Measurements from ENCODE around the gene SSTR4.
"Not testable (repeated sequence)": the region's sequence is repeated elsewhere in the genome, so short reads cannot be mapped to it uniquely, and the experiment has no call there.

The SSTR4 gene

DNA sequence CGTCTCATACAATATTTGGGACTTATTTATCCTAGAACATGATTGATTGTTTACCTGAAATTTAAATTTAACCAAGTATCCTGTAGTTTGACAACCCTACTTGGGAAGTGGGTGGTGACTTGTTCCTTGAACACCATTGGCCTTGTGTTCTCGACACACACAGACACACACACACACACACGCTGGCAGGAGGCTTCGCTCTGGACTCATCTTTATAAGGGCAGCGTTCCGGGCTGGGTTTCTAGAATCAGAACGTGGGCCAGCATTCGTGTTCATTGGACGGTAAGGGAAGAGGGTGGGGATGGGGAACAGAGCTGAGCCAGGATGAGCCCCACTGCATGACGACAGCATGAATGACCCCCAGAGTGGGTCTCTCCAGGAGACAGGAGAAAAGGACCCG lies 16.2 kb upstream of the SSTR4 start:
- DNase-seq = no peak

DNA sequence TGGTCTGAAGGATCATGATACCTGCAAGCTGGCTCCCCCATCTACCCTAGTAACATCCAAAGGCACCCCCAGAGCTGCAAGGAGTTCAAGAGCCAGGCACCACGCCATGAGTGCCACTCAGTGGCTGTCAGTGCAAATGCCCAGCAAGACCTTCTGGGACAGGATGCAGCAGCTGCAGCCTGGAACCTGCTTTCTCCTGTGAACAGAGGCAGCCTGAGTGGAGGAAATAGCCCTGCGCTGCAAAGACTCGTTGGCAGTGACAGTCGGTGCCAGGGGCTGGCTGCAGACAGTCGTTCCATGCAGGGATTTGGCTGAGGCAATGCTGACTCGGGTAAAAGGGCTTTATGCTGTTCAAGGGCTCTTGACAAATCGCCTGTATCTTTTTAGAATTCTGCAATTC lies 15.7 kb upstream of the SSTR4 start:
- DNase-seq = no peak

DNA sequence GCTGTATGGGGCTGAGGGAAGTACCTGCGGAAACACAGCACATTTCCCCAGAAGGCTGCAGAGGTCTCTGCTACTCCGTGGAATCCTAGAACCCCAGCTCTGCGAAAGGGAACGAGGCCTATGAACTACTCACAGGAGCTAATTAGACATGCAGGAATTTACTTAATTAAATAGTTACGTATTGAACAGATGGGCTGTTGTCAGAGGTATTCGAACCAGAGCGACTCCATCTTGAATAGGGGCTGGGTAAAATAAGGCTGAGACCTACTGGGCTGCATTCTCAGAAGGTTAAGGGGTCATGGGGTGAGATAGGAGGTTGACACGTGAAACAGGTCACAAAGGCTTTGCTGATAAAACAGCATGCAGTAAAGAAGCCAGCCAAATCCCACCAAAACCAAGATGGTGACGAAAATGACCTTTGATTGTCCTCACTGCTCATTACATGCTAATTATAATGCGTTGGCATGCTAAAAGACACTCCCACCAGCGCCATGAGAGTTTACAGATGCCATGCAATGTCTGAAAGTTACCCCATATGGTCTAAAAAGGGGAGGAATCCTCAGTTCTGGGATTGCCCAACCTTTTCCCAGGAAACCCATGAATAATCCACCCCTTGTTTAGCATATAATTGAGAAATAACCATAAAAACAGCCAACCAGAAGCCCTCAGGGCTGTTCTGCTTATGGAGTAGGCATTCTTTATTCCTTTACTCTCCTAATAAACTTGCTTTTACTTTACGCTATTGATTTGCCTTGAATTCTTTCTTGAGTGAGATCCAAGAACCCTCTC lies 14.7 kb upstream of the SSTR4 start:
- no peak for DNase-seq

DNA sequence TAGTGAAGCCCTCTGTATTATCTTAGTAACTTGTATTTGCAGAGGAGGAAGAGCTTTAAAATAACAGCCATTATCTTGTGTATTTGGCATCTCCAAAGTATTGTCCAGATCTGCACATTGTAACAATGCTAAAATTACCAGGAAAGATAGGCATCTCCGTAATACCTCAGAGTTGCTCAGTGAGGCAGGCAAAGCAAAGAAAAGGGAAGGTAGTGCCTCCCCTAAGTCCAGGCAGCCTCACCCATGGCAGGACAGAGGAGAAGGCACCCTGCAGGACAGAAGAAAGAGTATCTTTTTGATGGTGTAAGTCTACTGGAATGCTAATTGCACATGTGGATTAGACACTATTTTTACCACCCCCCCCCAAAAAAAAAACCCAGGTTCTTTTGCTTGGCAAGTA lies 13.6 kb upstream of the SSTR4 start:
- no peak for DNase-seq

DNA sequence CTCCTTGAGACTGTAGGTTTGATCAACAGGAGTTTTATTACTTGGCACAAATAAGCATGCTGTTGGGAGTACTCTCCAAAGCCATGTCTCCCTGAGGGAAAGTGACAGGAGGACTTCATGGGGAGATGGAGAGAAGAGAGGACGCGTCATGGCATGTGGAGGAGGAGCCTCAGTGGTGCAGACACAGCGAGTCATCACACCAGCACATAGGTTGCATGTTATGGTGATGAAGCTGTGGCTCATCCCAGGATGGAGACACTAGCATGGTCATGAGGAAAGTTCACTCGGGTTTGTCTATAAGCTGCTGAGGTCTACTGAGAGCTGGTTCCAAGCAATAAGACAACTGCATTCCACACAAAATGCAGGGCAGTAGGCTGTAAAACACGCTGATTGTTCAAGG lies 13.2 kb upstream of the SSTR4 start:
- no peak for DNase-seq

DNA sequence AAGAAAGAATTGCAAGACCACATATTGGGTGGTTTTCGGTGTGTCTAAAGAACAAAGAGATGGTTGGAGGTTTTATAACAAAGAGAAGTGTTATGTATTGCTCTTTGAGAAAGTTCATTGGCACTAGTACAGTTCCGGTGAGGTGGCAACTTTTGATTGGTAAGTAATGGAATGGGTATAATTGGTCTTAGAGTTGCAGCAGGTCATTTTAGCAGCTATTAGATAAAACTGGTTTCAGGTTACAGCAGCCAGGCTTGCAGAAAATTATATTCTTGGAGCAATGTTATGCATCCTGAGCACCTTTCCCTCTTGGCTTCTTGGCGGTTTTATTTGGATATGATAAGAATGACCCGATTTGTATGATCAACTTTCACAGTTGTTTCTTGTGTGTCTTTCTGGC lies 12.3 kb upstream of the SSTR4 start:
- no peak for DNase-seq

DNA sequence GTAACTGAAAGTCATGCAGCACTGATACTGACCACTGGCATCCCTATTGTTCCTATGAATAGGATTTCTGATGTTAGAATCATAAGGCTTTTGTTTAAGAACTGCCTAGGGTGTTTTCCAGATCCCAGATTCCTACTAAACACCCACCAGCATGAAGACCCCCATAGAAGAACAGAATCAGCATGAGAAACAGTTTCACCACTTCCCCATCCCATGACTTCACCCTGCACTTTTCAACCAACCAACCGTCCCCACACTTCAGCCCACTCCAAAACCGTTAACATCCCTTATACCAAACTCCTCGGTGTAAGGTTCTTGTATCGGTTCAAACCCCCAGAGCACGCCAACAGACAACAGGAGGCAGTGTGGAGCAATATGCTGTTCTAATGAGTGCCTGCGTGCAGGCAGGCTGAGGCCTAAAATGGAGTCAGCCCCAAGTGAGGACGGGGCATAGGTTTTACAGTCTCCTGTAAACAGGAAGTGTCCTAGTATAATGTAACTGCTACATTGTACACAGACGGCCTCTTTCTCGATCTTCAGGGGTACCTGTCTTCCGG lies 11.4 kb upstream of the SSTR4 start:
- no peak for DNase-seq

DNA sequence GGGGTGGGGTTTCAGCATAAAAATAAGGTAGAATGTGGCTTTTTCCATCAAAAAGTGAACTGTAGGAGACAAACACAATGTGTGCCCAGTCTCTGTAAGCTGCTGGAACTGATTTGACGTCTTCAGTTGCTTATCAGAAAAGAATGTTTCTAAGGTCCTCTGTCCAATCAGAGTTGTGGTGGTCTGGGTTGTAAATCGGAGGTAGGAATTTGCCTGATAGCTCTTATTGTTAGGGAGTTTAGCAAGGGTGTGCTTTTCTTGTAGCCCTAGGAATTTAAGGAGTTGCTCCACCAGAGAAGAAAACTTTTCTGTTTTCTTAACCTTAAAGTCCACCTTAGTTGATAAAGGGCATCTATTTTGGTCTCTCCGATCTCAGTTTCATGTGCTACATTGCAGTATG lies 10.4 kb upstream of the SSTR4 start:
- DNase-seq = no peak

DNA sequence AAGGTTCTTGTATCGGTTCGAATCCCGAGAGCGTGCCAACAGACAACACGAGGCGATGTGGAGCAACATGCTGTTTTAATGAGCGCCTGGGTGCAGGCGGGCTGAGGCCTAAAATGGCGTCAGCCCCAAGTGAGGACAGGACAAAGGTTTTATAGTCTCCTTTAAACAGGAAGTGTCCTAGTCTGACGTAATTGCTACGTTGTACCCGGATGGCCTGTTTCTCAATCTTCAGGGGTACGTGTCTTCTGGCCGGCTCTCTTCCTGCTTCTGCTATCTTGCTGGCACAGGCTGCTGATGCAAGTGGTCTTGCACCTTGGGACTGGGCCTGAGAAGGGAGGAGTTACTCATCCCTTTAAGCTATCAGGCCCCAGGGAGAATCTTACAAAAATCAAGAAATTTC lies 9.6 kb upstream of the SSTR4 start:
- not testable (repeated sequence) for DNase-seq

DNA sequence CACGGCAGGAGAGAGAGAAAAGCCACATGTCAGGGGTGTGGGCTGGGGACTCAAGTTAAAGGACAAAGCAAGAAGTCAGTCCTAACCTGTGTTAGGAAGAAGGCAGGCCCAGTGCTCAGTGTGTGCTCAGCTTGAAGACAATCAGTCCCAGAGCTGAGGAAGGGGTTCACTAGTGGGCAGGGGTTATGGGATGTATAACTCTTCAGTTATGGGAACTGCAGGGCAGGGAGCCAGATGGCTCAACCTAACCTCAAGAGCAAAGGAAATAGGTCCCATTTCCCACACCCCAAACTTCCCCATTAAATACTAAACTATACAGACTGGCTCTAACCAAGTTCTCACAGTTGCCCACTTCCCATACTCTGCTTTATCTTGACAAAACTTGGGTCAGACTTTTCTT lies 7.4 kb upstream of the SSTR4 start:
- DNase-seq = no peak

DNA sequence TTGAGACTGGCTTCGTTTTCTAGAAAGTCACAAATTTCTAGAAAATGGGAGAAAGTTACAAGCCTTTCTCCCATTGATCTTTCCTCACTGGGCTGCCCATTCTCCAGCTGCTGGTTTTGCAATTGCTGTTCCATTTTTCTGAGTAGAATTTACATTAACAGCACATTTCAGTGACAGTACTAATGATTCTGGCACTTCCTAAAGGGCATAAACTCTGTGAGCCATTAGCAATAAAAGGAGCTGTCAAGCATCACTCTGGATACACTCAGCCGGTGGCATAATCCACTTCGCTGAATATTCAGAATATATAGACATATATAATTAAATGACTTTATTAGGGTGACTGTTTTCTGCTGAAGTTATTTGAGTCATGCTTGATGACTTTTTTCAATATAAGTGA lies 6.7 kb upstream of the SSTR4 start:
- DNase-seq = no peak

DNA sequence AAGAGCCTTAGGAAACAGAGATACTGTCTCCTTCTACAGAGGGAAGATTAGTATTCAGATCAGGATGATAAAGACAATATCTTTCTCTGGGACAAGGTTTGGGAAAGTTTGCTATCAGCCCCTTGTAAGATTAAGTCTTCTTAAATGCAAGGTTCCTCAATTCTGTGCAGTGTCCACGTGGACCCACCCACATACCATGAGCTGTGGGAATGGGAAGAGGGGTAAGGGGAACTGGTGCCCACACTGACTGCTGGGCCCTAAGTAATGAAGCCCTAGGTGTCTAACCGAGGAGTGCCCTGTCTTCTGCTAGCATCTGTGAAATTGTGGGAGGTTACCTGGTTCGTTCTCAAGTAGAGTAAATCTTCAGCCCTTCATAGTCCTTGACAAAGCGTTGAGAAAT lies 5.8 kb upstream of the SSTR4 start:
- DNase-seq = no peak

DNA sequence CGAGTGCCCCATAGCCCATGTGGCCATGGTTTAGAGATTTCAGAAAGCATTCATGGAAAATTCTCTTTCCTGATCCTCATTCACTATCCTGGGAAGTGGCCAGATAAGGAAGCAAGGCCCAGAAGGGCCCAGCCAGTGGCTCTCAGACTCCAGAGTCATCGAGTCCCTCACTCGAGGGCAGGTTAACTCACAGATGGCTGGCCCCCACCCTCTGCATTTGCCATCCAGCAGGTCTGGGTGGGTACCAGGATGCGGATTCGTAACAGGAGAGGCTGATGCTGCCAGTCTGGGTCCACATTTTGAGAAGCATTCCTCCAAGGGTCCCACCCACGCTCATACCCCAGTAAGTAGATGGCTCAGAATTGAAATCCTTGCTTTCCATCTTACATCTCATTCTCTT lies 3.8 kb upstream of the SSTR4 start:
- DNase-seq = no peak

DNA sequence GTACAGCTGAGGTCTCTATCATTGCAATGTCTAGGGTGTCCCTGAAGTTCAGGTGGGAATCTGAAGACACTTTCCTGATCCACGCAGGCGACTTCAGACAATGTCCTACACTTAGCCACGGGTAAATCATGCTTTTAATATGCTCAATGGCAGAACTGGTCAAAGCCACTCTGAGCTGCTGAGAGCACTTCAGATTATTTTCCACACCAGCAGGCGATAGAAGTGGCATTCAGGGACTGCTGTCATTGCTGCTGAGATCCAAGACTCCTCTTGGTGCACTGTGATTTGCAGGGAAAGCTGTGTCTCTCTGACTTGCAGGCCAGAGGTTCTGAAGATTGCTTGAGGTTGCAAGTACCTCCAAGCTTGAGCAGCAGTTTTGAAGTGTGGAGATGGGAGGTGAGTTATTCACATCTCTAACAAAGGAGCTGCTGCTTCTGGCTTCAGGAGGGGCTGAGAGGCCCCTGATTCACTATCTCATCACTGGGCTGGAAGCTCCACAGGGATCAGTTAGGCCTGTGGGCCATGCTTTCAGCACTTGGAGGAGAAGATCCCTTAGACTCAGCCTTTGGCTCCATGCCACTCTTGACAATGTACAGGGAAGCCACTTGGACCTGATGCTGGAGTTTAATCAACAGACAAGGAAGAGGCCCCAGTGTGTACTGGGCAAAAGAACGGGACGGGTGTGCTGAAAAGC lies 2.9 kb upstream of the SSTR4 start:
- no peak for DNase-seq

DNA sequence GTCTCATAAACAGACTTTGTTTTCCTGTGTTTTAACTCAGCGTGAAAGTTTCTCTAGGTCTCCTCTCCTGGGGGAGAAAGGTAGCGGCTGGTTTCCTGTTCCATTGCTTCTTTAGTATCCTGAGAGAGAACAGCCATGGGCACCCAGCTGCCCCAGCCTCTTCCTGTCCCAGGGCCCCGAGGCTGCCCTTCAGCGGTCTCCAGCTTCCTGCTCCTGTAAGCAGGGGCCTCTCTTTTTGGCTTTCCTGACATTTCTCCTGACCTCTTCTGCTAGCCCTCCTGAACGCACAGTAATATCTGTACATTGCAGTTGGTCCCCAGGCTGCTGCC lies 2.4 kb upstream of the SSTR4 start:
- DNase-seq = no peak

DNA sequence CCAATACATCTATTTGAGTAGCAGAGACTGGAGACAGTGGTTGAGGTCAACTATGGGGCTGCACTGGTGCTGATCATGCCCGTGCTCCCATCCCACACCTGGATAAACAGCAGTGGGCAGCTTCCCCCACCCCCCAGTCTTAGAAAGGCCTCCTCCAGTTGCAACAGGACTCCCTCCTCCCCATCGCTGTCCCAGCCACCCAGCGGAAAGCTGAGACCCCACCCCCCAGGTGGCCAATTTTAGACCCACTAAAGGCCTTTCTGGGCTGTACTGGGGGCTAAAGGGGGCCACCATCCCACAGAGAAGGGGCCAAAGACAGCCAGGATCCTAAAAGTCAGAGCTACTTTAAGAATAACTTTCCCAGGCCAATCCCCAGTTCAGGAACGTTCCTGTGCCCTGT lies 1.2 kb upstream of the SSTR4 start:
- no peak for DNase-seq

DNA sequence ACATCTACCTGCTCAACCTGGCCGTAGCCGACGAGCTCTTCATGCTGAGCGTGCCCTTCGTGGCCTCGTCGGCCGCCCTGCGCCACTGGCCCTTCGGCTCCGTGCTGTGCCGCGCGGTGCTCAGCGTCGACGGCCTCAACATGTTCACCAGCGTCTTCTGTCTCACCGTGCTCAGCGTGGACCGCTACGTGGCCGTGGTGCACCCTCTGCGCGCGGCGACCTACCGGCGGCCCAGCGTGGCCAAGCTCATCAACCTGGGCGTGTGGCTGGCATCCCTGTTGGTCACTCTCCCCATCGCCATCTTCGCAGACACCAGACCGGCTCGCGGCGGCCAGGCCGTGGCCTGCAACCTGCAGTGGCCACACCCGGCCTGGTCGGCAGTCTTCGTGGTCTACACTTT lies 619 bp downstream of the SSTR4 start:
- no peak for DNase-seq

DNA sequence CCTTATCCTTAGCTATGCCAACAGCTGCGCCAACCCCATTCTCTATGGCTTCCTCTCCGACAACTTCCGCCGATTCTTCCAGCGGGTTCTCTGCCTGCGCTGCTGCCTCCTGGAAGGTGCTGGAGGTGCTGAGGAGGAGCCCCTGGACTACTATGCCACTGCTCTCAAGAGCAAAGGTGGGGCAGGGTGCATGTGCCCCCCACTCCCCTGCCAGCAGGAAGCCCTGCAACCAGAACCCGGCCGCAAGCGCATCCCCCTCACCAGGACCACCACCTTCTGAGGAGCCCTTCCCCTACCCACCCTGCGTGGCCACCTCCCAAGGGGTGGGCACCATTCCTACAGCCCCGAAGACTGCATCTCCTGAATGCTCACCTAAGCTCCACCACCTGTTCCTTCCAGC lies 1.3 kb downstream of the SSTR4 start:
- no peak for DNase-seq

DNA sequence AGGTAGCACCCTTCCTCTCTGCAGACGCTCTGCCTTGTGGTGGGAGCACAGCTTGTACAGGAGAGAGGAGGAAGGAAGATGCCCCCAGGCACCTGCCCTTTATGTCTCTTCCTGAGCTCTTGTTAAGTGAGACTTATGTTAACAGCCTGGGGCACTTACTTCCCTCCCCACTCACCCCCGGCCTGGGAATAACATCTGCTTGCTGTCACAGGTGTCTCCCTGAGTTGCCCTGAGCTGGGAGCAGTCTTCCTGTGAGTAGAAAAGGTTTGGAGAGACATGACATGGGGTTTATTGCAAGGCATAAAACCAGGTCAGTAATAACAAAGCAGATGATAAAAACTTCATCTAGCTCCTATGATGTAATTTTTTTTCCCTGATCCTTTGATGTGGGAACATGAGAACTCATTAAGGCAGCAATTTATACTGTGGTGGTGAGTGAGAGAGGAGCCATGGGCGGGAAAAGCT lies 1.9 kb downstream of the SSTR4 start:
- no peak for DNase-seq

DNA sequence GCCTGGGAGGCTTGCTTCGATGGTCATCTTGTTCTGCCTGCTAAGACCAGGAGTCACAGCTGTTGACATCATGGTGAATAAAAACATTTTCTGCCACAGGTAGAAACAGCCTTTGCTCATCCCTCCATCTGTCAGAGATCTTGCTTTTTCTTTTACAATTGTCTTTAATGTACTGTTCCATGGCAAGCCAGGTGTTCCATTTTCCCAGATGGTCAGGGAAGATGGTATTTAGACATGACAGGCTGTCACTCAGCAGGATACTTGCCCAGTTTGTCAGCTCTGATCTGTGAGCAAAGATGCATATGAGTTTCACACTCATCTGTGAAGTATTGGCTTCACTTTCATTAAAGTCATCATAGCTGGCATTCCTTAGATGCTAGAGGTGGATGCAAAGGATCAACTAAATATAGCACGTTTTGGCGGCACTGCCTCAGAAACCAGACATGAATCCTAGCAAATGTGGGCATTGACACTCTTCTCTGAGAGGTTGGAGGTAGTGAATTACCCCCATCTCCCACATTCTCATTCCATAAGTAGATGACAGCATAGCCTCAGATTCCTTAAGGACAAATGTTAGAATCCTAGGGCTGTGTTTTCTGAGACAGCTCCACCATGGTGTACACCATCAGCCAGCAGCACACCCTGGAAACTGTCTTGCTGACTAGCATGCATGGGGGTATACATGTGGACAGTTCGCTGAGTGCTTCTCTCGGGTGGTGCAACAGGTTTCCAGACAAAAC lies 4.2 kb downstream of the SSTR4 start:
- DNase-seq = no peak

DNA sequence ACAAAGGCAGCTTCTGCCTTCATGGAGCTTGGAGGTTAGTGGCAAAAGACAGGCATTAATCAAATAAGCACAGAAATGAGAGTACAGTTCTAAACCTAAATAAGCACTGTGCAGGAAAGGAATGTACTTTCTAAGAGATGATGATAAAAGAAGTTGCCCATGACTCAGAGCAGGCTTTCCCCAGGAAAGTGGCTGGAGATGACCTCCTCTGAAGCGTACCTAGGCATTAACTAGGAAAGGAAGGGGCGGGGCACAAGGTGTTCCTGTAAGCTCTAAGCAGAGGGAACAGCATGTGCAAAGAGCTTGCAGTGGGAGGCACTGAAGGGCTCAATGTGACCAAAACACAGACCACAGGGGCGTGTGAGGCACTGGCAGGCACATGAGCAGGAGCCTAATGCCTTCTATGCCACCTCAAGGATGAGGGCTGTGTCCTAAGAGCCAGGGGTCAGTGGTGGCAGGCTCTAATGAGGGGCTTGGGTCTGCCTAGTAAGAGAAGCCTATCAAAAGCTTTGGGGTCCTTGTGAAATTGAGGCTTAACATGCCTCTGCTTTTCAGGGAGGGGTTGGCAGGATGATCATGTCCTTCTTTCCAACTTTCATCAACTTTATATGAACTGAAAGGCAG lies 4.9 kb downstream of the SSTR4 start:
- no peak for DNase-seq

DNA sequence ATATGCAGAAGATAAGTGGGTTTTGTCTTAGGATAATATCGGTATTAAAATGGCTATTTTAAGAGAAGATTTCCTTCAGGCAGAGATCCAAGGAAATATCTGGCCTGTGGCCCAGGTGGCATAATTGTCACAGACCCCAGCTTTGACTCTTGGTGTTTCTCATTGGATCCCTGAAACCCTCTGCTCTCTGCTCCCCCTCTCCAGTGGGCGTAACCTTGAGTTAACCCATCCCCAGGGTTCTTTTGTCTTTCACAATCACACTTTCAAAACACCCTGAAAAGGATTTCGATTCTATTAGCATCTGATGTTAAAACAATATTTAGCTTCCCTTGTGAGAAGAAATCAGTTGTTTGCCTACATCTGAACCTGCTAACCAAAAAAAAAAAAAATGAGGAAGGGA lies 7.2 kb downstream of the SSTR4 start:
- no peak for DNase-seq

DNA sequence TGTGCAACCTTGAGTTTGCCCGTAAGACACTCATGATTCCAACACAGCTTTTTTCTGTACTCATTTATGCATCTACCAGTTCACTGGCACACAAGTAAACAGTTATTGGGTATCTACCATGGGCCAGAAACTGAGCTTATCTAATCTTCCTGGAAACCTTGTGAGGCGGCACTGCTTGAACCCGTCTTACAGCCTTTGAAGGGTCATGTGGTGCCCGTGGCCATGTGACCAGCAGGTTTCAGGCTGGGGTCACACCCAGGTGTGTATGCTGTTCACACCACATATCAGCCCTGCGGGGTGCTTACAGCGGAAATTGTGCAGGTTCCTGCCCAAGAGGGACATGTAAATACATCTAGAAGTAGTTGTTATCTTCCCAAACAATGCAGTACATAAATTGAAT lies 8.3 kb downstream of the SSTR4 start:
- DNase-seq = no peak

All from NCI-H2171 (cell line).